BJ (cell line): ENCODE measurements around the gene NBEA. TPM values are rescaled to one million over a fixed set of nuclear protein-coding genes. Genes with fewer than 3 reads are reported as not detected.
"Not testable (repeated sequence)": the region's sequence is repeated elsewhere in the genome, so short reads cannot be mapped to it uniquely, and the experiment has no call there.

Experiments used
- CTCF ChIA-PET: fragments of 350-600 bp; formaldehyde crosslinking; extraction: SDS; loops from one replicate; lab custom pipeline; 2021; ENCODE audit warnings: antibody characterized with exemption, inconsistent platforms; lab: Yijun Ruan, JAX
- POLR2A ChIA-PET: fragments of 300-600 bp; sonication (Branson Sonifier 250); formaldehyde crosslinking; extraction: SDS; loops from one replicate; lab custom pipeline; 2021; ENCODE audit warnings: antibody characterized with exemption; lab: Charles Lee
- DNase-seq: peaks from one replicate; pipeline ENCODE4 v3.0.0-alpha.2; 2011; ENCODE audit warnings: low read depth
- H3K27me3 ChIP-seq: 2 replicates; pipeline ENCODE4 v1.6.0; 2011; ENCODE audit warnings: low read length; ENCODE audit not compliant: control insufficient read depth, insufficient read depth
- H3K36me3 ChIP-seq: 2 replicates; pipeline ENCODE4 v1.5.1; 2011; ENCODE audit warnings: low read length; ENCODE audit not compliant: control insufficient read depth, insufficient read depth
- H3K4me3 ChIP-seq: 2 replicates; pipeline ENCODE4 v1.5.1; 2011; ENCODE audit warnings: low read depth, mild to moderate bottlenecking, control low read depth, low read length
- CTCF ChIP-seq: IDR thresholded peaks from 2 replicates; pipeline ENCODE4 v1.5.1; 2011; ENCODE audit warnings: low read depth, mild to moderate bottlenecking, control low read depth, inconsistent platforms, low read length, moderate library complexity; ENCODE audit not compliant: insufficient read depth
- polyA plus RNA-seq: library from polyadenylated mRNA; depleted of rRNA; stranded (reverse); fragments of >200 nt; gene quantifications from 2 replicates; pipeline ENCODE4 v1.2.3, GENCODE V29; 2011

Gene NBEA
- polyA plus RNA-seq, 1 experiment, result 17.8 TPM

- H3K4me3 ChIP-seq, result no peak overlapping the region
- no peaks in the 10 kb centered on the region for H3K27me3 ChIP-seq
- TF ChIP-seq CTCF, result no peak
- DNase-seq, result no peak
- CTCF ChIA-PET, result no interaction called here
- H3K36me3 ChIP-seq, result no peaks in the 10 kb centered on the region
- POLR2A ChIA-PET, result no interaction called here
Measured at GRCh38 chr13:34951528-34951927, 9.5 kb downstream of the NBEA start.

DNA sequence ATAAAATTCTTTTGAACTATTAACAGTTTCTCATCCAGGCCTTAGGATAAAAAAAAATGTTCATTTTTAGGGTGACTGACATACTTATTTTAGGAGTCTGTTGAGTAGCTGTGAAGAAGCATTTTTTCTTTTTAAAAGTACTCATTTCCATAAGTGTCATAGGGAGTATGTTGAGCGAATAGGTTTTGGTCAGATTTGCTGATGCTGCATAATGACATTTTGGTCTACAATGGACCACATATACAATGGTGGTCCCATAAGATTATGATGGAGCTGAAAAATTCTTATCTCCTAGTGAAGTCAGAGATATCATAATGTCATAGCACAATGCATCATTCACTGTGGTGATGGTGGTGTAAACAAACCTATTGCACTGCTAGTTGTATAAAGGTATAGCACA, 17.4 kb downstream of the NBEA start:
- no peak overlapping the region for H3K4me3 ChIP-seq
- ChIA-PET CTCF (no interaction called here), POLR2A (interaction anchor here (0.6 kb wide), 1 partner anchor 181 kb away, joined by 3 read pairs; no protein-coding TSS in a partner anchor)
- H3K36me3 ChIP-seq, result no peaks in the 10 kb centered on the region
- no peak for TF ChIP-seq CTCF
- no peak for DNase-seq
- H3K27me3 ChIP-seq, result no peaks in the 10 kb centered on the region

DNA sequence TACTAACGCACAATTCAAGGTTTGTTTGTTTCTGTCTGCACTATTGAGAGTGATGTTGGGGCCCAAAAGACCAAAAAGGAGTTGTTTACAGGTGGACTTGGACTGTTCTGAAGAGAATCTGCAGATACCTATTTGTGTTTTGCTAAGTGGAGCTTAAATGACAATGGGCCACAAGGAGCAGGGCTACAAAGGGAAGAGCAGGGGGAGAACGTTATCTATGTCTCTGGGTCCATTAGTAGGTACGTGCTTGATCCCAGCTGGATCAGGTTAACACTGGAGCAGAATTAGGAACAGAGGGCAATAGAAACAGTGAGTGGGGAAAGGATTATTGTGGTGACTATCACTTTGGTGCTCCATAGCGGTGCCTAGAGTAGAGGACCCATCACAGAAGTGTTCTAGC, 22.5 kb downstream of the NBEA start:
- Histone ChIP-seq H3K27me3 (no peaks in the 10 kb centered on the region), H3K4me3 (no peak overlapping the region), H3K36me3 (no peaks in the 10 kb centered on the region)
- CTCF ChIA-PET, result no interaction called here
- POLR2A ChIA-PET, result no interaction called here
- no peak for DNase-seq
- TF ChIP-seq CTCF, result no peak

DNA sequence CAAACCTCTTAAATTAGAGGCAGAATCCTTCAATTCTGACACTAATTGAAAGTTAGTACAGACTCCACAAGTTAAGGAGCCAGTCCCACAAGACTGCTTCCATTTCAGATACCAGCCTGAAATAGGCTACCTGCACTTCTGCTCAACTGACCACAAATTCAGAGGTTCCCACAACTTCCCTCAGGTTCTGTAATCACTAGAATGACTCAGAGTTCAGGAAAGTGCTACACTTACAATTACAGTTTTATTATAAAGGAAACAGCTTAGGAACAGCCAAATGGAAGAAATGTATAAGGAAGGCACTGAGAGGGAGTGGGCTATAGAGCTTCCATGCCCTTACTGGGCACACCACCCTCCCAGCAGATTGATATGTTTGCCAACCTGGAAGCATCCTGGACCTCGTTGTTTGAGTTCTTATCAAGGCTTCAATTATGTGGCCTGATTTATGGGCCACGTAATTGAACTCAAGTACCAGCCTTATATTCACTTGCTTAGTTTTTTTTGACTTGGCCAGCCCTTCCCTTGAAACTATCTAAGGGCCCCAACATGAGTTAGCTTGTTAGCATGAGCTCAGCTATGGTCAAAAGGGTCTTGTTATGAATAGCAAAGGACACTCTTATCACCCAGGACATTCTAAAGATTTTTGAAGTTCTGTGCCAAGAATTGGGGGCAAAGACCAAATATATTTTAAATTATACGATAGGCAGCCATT, 25.9 kb downstream of the NBEA start:
- POLR2A ChIA-PET, result no interaction called here
- no peak overlapping the region for H3K4me3 ChIP-seq
- CTCF ChIA-PET, result no interaction called here
- no peak for TF ChIP-seq CTCF
- no peaks in the 10 kb centered on the region for H3K27me3 ChIP-seq
- DNase-seq, result no peak
- no peaks in the 10 kb centered on the region for H3K36me3 ChIP-seq

GRCh38 chr13:34969539-34969938, 27.5 kb downstream of the NBEA start:
- H3K4me3 ChIP-seq, H3K27me3 ChIP-seq, H3K36me3 ChIP-seq, POLR2A ChIA-PET, DNase-seq, CTCF ChIA-PET: not testable (repeated sequence)

GRCh38 chr13:34970961-34971360, 28.9 kb downstream of the NBEA start:
- POLR2A ChIA-PET, result interaction anchor here (0.6 kb wide), 1 partner anchor 1001 kb away, joined by 12 read pairs; no protein-coding TSS in a partner anchor
- no peak for DNase-seq
- Histone ChIP-seq H3K27me3 (no peaks in the 10 kb centered on the region), H3K4me3 (no peak overlapping the region), H3K36me3 (no peaks in the 10 kb centered on the region)
- TF ChIP-seq CTCF, result no peak
- CTCF ChIA-PET, result no interaction called here
